HepG2 (cell line): ENCODE measurements around the gene CCS. TPM values are rescaled to one million over a fixed set of nuclear protein-coding genes. Genes with fewer than 3 reads are reported as not detected.

Experiments used
- ARNT2 ChIP-seq: sonication (generic); formaldehyde crosslinking; IDR thresholded peaks from 2 replicates; pipeline ENCODE4 v1.8.0; 2022; ENCODE audit warnings: mild to moderate bottlenecking, low read depth, missing genetic modification reagents, moderate library complexity
- ARNTL ChIP-seq: sonication (generic); formaldehyde crosslinking; IDR thresholded peaks from 2 replicates; pipeline ENCODE4 v1.4.0; 2020; ENCODE audit warnings: mild to moderate bottlenecking, missing genetic modification reagents
- ASH2L ChIP-seq: fragments of 300-600, 200-600 bp; sonication (generic); IDR thresholded peaks from 2 replicates; pipeline ENCODE4 v1.7.0; 2017; ENCODE audit warnings: low read depth, mild to moderate bottlenecking, moderate library complexity, mixed read lengths, low read length; ENCODE audit not compliant: insufficient read length
- ETV6 ChIP-seq: sonication (generic); formaldehyde crosslinking; conservative IDR thresholded peaks from 2 replicates; pipeline ENCODE4 v1.4.0; 2020; ENCODE audit warnings: missing genetic modification reagents
- GMEB1 ChIP-seq: sonication (generic); formaldehyde crosslinking; IDR thresholded peaks from 2 replicates; pipeline ENCODE4 v1.5.1; 2020; ENCODE audit warnings: missing genetic modification reagents, mild to moderate bottlenecking, borderline replicate concordance
- HNF4A ChIP-seq: sonication (generic); formaldehyde crosslinking; IDR thresholded peaks from 2 replicates; pipeline ENCODE4 v1.4.0; 2020; ENCODE audit warnings: missing genetic modification reagents
- ISX ChIP-seq: sonication (generic); formaldehyde crosslinking; conservative IDR thresholded peaks from 2 replicates; pipeline ENCODE4 v1.5.0; 2020; ENCODE audit warnings: missing genetic modification reagents
- KDM1A ChIP-seq: IDR thresholded peaks from 2 replicates; pipeline ENCODE4 v1.6.1; 2016; ENCODE audit warnings: missing compliant biosample characterization
- KDM5B ChIP-seq: sonication (generic); formaldehyde crosslinking; IDR thresholded peaks from 2 replicates; pipeline ENCODE4 v1.4.0; 2020; ENCODE audit warnings: missing genetic modification reagents, mild to moderate bottlenecking, borderline replicate concordance
- MAFG ChIP-seq: sonication (generic); formaldehyde crosslinking; IDR thresholded peaks from 2 replicates; pipeline ENCODE4 v1.5.1; 2020; ENCODE audit warnings: mild to moderate bottlenecking, missing genetic modification reagents
- PBX3 ChIP-seq: sonication (generic); formaldehyde crosslinking; IDR thresholded peaks from 2 replicates; pipeline ENCODE4 v1.8.1; 2023; ENCODE audit warnings: missing genetic modification reagents, inconsistent platforms, borderline replicate concordance
- PCBP1 ChIP-seq: fragments of 200-400 bp; formaldehyde crosslinking; IDR thresholded peaks from 2 replicates; pipeline ENCODE4 v1.6.1; 2017; ENCODE audit warnings: mild to moderate bottlenecking, low read depth, low read length, borderline replicate concordance
- RAD21 ChIP-seq: fragments of 450-650 bp; formaldehyde crosslinking; IDR thresholded peaks from 2 replicates; pipeline ENCODE4 v1.5.0; 2020; ENCODE audit warnings: mild to moderate bottlenecking
- SP2 ChIP-seq: sonication (generic); formaldehyde crosslinking; IDR thresholded peaks from 2 replicates; pipeline ENCODE4 v1.5.1; 2020; ENCODE audit warnings: mild to moderate bottlenecking, missing genetic modification reagents
- TCF12 ChIP-seq, 2 experiments: fragments of 450-650 bp in 1 of 2; sonication (generic) in 1 of 2; formaldehyde crosslinking in 1 of 2; IDR thresholded peaks; 2 replicates each; pipeline versions ENCODE4 v1.6.1 to v1.8.0; 2017 to 2022; ENCODE audit warnings: antibody characterized with exemption in 1 of 2, mild to moderate bottlenecking in 1 of 2, missing genetic modification reagents in 1 of 2, moderate library complexity in 1 of 2
- ZFP62 ChIP-seq: sonication (generic); formaldehyde crosslinking; IDR thresholded peaks from 2 replicates; pipeline ENCODE4 v1.4.0; 2020; ENCODE audit warnings: missing genetic modification reagents
- ZNF121 ChIP-seq: sonication (generic); formaldehyde crosslinking; IDR thresholded peaks from 2 replicates; pipeline ENCODE4 v1.5.0; 2020; ENCODE audit warnings: mild to moderate bottlenecking, missing genetic modification reagents
- ZNF160 ChIP-seq: sonication (generic); formaldehyde crosslinking; IDR thresholded peaks from 2 replicates; pipeline ENCODE4 v1.8.0; 2022; ENCODE audit warnings: mild to moderate bottlenecking, inconsistent platforms, missing genetic modification reagents
- ZNF530 ChIP-seq: sonication (generic); formaldehyde crosslinking; IDR thresholded peaks from 2 replicates; pipeline ENCODE4 v1.5.0; 2020; ENCODE audit warnings: low read depth, mild to moderate bottlenecking, missing genetic modification reagents
- ZNF670 ChIP-seq: sonication (generic); formaldehyde crosslinking; IDR thresholded peaks from 2 replicates; pipeline ENCODE4 v1.8.0; 2022; ENCODE audit warnings: mild to moderate bottlenecking, missing genetic modification reagents, borderline replicate concordance
- ZNF768 ChIP-seq: sonication (generic); formaldehyde crosslinking; IDR thresholded peaks from 2 replicates; pipeline ENCODE4 v1.4.0; 2020; ENCODE audit warnings: missing genetic modification reagents
- ZNF776 ChIP-seq: sonication (generic); formaldehyde crosslinking; IDR thresholded peaks from 2 replicates; pipeline ENCODE4 v1.4.0; 2020; ENCODE audit warnings: mild to moderate bottlenecking, missing genetic modification reagents
- polyA plus RNA-seq, 8 experiments: library from polyadenylated mRNA; depleted of rRNA in 3 of 8; stranded (reverse) in 7 of 8; unstranded in 1 of 8; fragments of >200 nt; fragmentation: Illumina TruSeq in 4 of 8; extraction: Trizol in 4 of 8; gene quantifications; 2 replicates each; pipeline versions ENCODE4 v1.2.1 to v1.2.3, GENCODE V29; 2011 to 2016; ENCODE audit warnings: low read depth in 4 of 8, missing spikeins in 1 of 8, mixed read lengths in 1 of 8; ENCODE audit not compliant: insufficient read depth in 1 of 8
- total RNA-seq, 5 experiments: library from RNA; depleted of rRNA; stranded (reverse); fragments of >200 nt; fragmentation: Illumina TruSeq; extraction: Trizol; gene quantifications; 2 replicates each; pipeline ENCODE4 v1.2.3, GENCODE V29; 2016; ENCODE audit warnings: low read depth in 1 of 5
- TF ChIP-seq, protein P1 (sequence below): sonication (generic); formaldehyde crosslinking; IDR thresholded peaks from 2 replicates; pipeline ENCODE4 v1.4.0; 2020; ENCODE audit warnings: missing genetic modification reagents
- TF ChIP-seq, protein P2 (sequence below): IDR thresholded peaks from 2 replicates; pipeline ENCODE4 v1.6.1; 2016; ENCODE audit warnings: missing compliant biosample characterization, missing genetic modification reagents, borderline replicate concordance

Gene CCS
- total and polyA plus RNA-seq, 2 of the 13 experiments (the other 11 are each of a cell fraction or from before 2014, with no cell fraction given), result 25.4 to 44.6 TPM

- no peak for TF ChIP-seq ZFP62 (CRISPR knock-in tag)
- no peak for TF ChIP-seq ZNF530
- TF ChIP-seq MAFG, result 0 out of 2 replicates have a peak, but pooled peaks have one; percentile 30
- no peak for TF ChIP-seq ISX (CRISPR knock-in tag)
- peak; percentile 67; the same call in 1 of the 2 replicates for TF ChIP-seq ZNF776 (CRISPR knock-in tag)
- TF ChIP-seq ASH2L, result peak; percentile 90
- TF ChIP-seq KDM5B (CRISPR knock-in tag), result peak; percentile 93
- TF ChIP-seq ZNF121, result no peak
- no peak for TF ChIP-seq ETV6 (CRISPR knock-in tag)
- no peak for TF ChIP-seq ZNF768 (CRISPR knock-in tag)
- TF ChIP-seq KDM1A, result no peak
- peak; percentile 77; the same call in 1 of the 2 replicates for TF ChIP-seq PCBP1
- TF ChIP-seq ZNF160, result peak; percentile 44
- TF ChIP-seq RAD21 (CRISPR knock-in tag), result 0 out of 2 replicates have a peak, but pooled peaks have one; percentile 24
- TF ChIP-seq PBX3 (CRISPR knock-in tag), result no peak; the same call in 1 of the 2 replicates
- peak; percentile 96 for TF ChIP-seq SP2
- no peak for TF ChIP-seq ZNF670 (CRISPR knock-in tag)
- TF ChIP-seq ARNTL (CRISPR knock-in tag), result no peak
- no peak for TF ChIP-seq HNF4A (CRISPR knock-in tag)
- peak; percentile 80; the same call in 1 of the 2 replicates for TF ChIP-seq GMEB1 (CRISPR knock-in tag)
- TF ChIP-seq TCF12 (IDR thresholded peaks at IDR 0.05), result no peak
- 0 out of 2 replicates have a peak, but pooled peaks have one; percentile 58 for TF ChIP-seq TCF12 (CRISPR knock-in tag; IDR thresholded peaks at IDR 0.05)
- TF ChIP-seq, protein P1, sequence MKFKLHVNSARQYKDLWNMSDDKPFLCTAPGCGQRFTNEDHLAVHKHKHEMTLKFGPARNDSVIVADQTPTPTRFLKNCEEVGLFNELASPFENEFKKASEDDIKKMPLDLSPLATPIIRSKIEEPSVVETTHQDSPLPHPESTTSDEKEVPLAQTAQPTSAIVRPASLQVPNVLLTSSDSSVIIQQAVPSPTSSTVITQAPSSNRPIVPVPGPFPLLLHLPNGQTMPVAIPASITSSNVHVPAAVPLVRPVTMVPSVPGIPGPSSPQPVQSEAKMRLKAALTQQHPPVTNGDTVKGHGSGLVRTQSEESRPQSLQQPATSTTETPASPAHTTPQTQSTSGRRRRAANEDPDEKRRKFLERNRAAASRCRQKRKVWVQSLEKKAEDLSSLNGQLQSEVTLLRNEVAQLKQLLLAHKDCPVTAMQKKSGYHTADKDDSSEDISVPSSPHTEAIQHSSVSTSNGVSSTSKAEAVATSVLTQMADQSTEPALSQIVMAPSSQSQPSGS (CRISPR knock-in tag), result no peak
- TF ChIP-seq ARNT2, result peak; percentile 51; the same call in 1 of the 2 replicates
- TF ChIP-seq, protein P2, sequence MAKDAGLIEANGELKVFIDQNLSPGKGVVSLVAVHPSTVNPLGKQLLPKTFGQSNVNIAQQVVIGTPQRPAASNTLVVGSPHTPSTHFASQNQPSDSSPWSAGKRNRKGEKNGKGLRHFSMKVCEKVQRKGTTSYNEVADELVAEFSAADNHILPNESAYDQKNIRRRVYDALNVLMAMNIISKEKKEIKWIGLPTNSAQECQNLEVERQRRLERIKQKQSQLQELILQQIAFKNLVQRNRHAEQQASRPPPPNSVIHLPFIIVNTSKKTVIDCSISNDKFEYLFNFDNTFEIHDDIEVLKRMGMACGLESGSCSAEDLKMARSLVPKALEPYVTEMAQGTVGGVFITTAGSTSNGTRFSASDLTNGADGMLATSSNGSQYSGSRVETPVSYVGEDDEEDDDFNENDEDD (CRISPR knock-in tag), result peak; percentile 82; the same call in 1 of the 2 replicates
These were observed 45.4 kb downstream of the CCS start, which contains the start of gene RBM4 (continued) for GRCh38 chr11:66638177-66639065.
